ENCODE results near the gene SLC10A2. TPM values are rescaled to one million over a fixed set of nuclear protein-coding genes. Genes with fewer than 3 reads are reported as not detected.

The SLC10A2 gene
- total and polyA plus RNA-seq, 7 experiments from 2014 or later: not detected

DNA sequence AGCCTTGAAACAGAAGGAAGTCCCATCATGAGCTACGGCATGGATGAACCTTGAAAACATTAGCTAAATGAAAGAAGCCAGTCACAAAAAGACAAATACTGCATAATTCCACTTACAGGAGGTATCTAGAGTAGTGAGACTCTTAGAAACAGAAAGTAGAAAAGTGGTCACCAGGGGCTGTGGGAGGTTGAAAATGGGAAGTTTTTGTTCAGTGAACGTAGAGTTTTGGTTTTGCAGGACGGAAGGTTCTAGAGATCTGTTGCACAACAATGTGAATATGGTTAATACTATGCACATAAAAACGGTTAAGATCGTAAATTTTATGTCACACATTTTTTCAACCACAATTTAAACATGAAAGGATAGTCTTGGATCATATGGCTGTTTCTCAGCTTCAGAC is 11.9 kb upstream of the SLC10A2 start:
- H3K4me1 ChIP-seq (ENCODE audit: control insufficient read depth in 2 of 2, insufficient read depth in 2 of 2, low read length in 2 of 2): no peaks in the 10 kb centered on the region
- no peaks in the 10 kb centered on the region for H3K9me3 ChIP-seq (ENCODE audit: control insufficient read depth in 2 of 3, low read length in 3 of 3)
- intact Hi-C loops (cut with micrococcal nuclease): no loop called here
- H3K36me3 ChIP-seq (ENCODE audit: control insufficient read depth in 2 of 3, insufficient read depth in 3 of 3, low read length in 3 of 3): no peaks in the 10 kb centered on the region
- ChIA-PET POLR2A (no interaction called here), CTCF (no interaction called here)
- no peaks in the 10 kb centered on the region for H3K4me1 Mint-ChIP-seq
- ATAC-seq: no peak
- no peak for DNase-seq
- no peaks in the 10 kb centered on the region for H3K27me3 ChIP-seq (ENCODE audit: control insufficient read depth in 2 of 2, insufficient read depth in 2 of 2, low read length in 2 of 2)
- H3K36me3 Mint-ChIP-seq: no peaks in the 10 kb centered on the region
- H3K4me3 ChIP-seq (ENCODE audit: low read length): no peak overlapping the region
- no peak overlapping the region for H3K27ac ChIP-seq (ENCODE audit: low read depth, low read length)
- peaks cover 0 to 38% (median 11%) of the 10 kb centered on the region in 5 donors for H3K27me3 Mint-ChIP-seq
- H3K4me3 Mint-ChIP-seq: no peak overlapping the region
- H3K27ac Mint-ChIP-seq: no peak overlapping the region
- H3K9me3 Mint-ChIP-seq: peaks cover 0 to 8% (median 1%) of the 10 kb centered on the region in 11 donors

DNA sequence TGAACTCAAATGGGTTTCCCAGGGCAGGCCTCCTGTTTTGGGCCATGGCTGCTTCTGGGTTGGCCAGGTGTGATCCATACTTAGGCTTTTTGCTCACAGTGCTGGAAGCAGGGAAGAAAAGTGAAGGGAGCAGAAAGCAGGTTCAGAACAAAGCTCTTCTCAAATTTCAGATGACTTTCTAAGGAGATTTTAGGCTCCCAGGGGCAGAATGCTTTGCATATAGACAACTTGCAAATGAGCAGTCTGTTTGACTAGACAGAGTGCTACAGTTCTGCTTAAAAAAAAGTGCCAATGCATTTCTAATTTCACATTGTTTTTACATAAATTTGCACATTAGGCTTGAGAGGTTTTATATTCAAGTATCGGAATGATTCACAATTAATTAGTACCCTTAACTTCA is 2.6 kb upstream of the SLC10A2 start:
- no peak for DNase-seq
- Histone ChIP-seq H3K4me3 (ENCODE audit: low read length) (no peak overlapping the region), H3K27ac (ENCODE audit: low read depth, low read length) (no peak overlapping the region), H3K27me3 (ENCODE audit: control insufficient read depth in 2 of 2, insufficient read depth in 2 of 2, low read length in 2 of 2) (no peaks in the 10 kb centered on the region), H3K36me3 (ENCODE audit: control insufficient read depth in 2 of 3, insufficient read depth in 3 of 3, low read length in 3 of 3) (no peaks in the 10 kb centered on the region), H3K9me3 (ENCODE audit: control insufficient read depth in 2 of 3, low read length in 3 of 3) (no peaks in the 10 kb centered on the region), H3K4me1 (ENCODE audit: control insufficient read depth in 2 of 2, insufficient read depth in 2 of 2, low read length in 2 of 2) (no peaks in the 10 kb centered on the region)
- H3K4me1 Mint-ChIP-seq: no peaks in the 10 kb centered on the region
- ATAC-seq: no peak
- peaks cover 0 to 4% (median 0%) of the 10 kb centered on the region in 11 donors for H3K9me3 Mint-ChIP-seq
- no peaks in the 10 kb centered on the region for H3K36me3 Mint-ChIP-seq
- CTCF ChIA-PET: no interaction called here
- POLR2A ChIA-PET: no interaction called here
- no peak overlapping the region for H3K4me3 Mint-ChIP-seq
- no peaks in the 10 kb centered on the region for H3K27me3 Mint-ChIP-seq
- intact Hi-C loops (cut with micrococcal nuclease): no loop called here
- H3K27ac Mint-ChIP-seq: no peak overlapping the region

DNA sequence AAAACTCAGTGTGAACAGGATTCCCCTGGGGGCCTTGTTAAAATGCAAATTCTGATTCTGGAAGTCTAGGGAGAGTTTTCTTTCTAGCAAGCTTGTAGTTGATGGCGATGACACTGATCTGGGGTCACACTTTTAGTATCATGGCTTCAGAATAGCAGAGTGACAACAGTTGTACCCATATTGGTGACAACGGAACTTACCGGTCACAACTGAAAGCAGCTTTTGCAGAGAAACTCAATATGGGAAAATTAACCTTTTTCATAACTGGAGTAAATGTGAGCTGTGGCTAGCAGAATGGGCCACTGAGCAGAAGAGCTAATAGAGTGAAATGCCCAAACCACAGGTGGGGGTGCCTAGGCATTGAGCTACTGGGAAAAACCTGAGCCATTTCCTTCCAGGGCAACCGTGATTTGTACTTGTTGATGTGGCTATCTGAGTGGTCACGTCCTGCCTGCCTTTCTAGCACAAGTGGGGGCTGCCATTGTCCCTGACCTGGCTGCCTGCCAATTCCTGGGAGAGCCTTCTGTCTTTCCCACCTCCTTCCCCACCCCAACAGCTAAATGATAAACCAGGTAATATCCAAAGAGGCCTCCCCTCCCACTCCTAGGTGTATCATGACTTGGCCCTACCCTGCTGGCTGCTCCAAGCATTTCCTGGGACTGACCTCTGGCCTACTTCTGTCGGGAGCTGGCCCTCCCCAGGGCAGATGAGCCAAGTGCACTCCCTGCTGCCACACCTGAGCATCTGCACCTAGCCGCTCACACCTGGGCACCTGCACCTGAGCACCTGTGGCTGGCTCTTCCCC is 1.7 kb upstream of the SLC10A2 start:
- ChIA-PET POLR2A (no interaction called here), CTCF (no interaction called here)
- Mint-ChIP-seq H3K36me3 (no peaks in the 10 kb centered on the region), H3K27me3 (no peaks in the 10 kb centered on the region), H3K4me1 (no peaks in the 10 kb centered on the region), H3K4me3 (no peak overlapping the region), H3K9me3 (peaks cover 0 to 4% (median 0%) of the 10 kb centered on the region in 11 donors), H3K27ac (no peak overlapping the region)
- ATAC-seq (no peak), DNase-seq (no peak)
- no peaks in the 10 kb centered on the region for H3K9me3 ChIP-seq (ENCODE audit: control insufficient read depth in 2 of 3, low read length in 3 of 3)
- H3K4me3 ChIP-seq (ENCODE audit: low read length): no peak overlapping the region
- intact Hi-C loops (cut with micrococcal nuclease): no loop called here
- H3K36me3 ChIP-seq (ENCODE audit: control insufficient read depth in 2 of 3, insufficient read depth in 3 of 3, low read length in 3 of 3): no peaks in the 10 kb centered on the region
- H3K4me1 ChIP-seq (ENCODE audit: control insufficient read depth in 2 of 2, insufficient read depth in 2 of 2, low read length in 2 of 2): no peaks in the 10 kb centered on the region
- H3K27me3 ChIP-seq (ENCODE audit: control insufficient read depth in 2 of 2, insufficient read depth in 2 of 2, low read length in 2 of 2): no peaks in the 10 kb centered on the region
- no peak overlapping the region for H3K27ac ChIP-seq (ENCODE audit: low read depth, low read length)

DNA sequence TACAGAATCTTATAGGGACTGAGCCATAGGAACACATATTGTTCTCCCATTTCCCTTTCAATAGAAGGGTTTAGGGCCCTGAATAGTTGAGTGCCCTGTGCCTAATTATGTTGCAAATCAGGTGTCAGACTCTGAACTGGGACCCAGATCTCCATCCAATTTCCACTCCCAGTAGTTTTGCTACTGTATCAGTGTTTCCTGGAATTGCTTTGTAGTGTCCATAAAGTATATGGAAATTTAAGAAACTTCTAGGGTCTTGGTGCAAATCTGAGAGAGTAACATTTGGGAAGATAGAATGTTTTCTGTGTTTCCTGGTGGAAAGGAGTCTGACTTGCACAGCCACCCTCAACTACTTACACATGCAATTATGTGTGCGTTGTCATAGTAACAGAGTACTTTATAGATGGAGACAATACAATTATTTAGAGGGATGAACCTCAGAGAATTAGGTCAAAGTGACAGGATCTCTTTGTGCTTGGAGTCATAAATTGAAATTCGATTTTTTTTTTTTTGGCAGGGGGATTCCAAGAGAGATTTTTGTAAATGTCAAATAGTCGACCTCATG is 646 bp upstream of the SLC10A2 start:
- no peak overlapping the region for H3K27ac Mint-ChIP-seq
- intact Hi-C loops (cut with micrococcal nuclease): no loop called here
- ATAC-seq: no peak
- Histone ChIP-seq H3K4me3 (ENCODE audit: low read length) (no peak overlapping the region), H3K36me3 (ENCODE audit: control insufficient read depth in 2 of 3, insufficient read depth in 3 of 3, low read length in 3 of 3) (no peaks in the 10 kb centered on the region), H3K27me3 (ENCODE audit: control insufficient read depth in 2 of 2, insufficient read depth in 2 of 2, low read length in 2 of 2) (no peaks in the 10 kb centered on the region), H3K27ac (ENCODE audit: low read depth, low read length) (no peak overlapping the region), H3K9me3 (ENCODE audit: control insufficient read depth in 2 of 3, low read length in 3 of 3) (no peaks in the 10 kb centered on the region), H3K4me1 (ENCODE audit: control insufficient read depth in 2 of 2, insufficient read depth in 2 of 2, low read length in 2 of 2) (no peaks in the 10 kb centered on the region)
- CTCF ChIA-PET: no interaction called here
- H3K36me3 Mint-ChIP-seq: no peaks in the 10 kb centered on the region
- H3K4me3 Mint-ChIP-seq: no peak overlapping the region
- no peak for DNase-seq
- no peaks in the 10 kb centered on the region for H3K4me1 Mint-ChIP-seq
- H3K27me3 Mint-ChIP-seq: no peaks in the 10 kb centered on the region
- POLR2A ChIA-PET: no interaction called here
- H3K9me3 Mint-ChIP-seq: peaks cover 0 to 4% (median 0%) of the 10 kb centered on the region in 11 donors

DNA sequence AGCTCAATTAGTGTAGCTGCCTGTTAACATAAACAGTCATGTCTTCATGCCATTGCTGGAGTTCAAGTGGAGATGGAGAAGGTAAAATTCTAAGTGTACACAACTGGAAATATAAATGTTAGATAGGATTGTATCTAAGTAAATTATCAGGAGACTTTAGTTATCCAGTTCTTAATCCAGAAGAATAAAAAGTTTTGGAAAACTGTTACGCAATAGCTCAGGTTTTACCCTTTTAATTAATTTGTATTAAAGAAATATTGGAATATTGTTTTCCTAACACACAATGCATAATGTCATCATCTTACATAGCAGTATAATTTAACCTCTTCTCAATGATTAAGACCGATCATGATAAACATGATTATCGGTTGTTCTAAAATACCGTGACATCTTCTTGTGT is 2.8 kb downstream of the SLC10A2 start:
- no peaks in the 10 kb centered on the region for H3K36me3 ChIP-seq (ENCODE audit: control insufficient read depth in 2 of 3, insufficient read depth in 3 of 3, low read length in 3 of 3)
- H3K27ac ChIP-seq (ENCODE audit: low read depth, low read length): no peak overlapping the region
- ChIA-PET CTCF (no interaction called here), POLR2A (no interaction called here)
- H3K27ac Mint-ChIP-seq: no peak overlapping the region
- no peak for ATAC-seq
- peaks cover 0 to 10% (median 4%) of the 10 kb centered on the region in 11 donors for H3K9me3 Mint-ChIP-seq
- no peaks in the 10 kb centered on the region for H3K27me3 ChIP-seq (ENCODE audit: control insufficient read depth in 2 of 2, insufficient read depth in 2 of 2, low read length in 2 of 2)
- no peak for DNase-seq
- H3K9me3 ChIP-seq (ENCODE audit: control insufficient read depth in 2 of 3, low read length in 3 of 3): no peaks in the 10 kb centered on the region
- H3K36me3 Mint-ChIP-seq: no peaks in the 10 kb centered on the region
- H3K4me1 Mint-ChIP-seq: no peaks in the 10 kb centered on the region
- no peak overlapping the region for H3K4me3 Mint-ChIP-seq
- no peaks in the 10 kb centered on the region for H3K4me1 ChIP-seq (ENCODE audit: control insufficient read depth in 2 of 2, insufficient read depth in 2 of 2, low read length in 2 of 2)
- no peak overlapping the region for H3K4me3 ChIP-seq (ENCODE audit: low read length)
- intact Hi-C loops (cut with micrococcal nuclease): no loop called here
- H3K27me3 Mint-ChIP-seq: peaks cover 0 to 4% (median 0%) of the 10 kb centered on the region in 5 donors

DNA sequence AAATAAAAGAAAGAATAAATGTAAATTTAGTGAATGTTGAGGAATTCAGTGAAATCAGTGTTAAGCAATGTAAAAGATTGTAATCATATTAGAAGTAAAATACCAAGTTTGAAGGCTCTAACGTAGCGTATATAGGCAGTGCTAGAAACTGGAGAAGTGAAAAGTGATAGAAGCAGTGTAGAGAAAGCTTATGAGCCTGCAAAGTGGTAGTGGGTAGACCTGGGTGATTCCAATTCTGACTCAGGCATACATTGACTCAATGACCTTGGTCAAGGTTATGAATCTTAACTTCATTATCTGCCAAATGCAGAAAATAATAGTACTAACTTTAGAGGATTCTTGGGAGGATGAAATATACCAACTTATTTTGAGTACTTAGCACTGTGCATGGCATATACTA is 4.1 kb downstream of the SLC10A2 start:
- CTCF ChIA-PET: no interaction called here
- no peaks in the 10 kb centered on the region for H3K36me3 Mint-ChIP-seq

DNA sequence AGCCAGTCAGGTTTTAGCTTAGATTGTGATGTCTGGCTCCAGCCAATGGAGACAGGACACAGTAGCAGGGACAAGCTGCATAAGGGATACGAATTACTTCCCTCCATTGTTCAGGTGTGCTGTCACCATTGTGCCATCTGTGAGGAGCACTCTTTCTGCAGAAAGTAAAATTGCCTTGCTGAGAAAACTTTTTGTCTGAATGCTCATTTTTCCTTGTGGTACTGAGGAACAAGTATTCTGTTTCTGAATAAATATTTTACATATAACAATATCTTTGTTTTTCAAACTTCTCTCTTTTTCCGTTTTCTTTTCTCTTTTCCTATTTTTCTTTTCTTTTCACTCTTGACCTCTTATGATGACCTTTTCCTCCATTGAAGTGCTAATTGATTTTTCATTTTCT is 10.2 kb downstream of the SLC10A2 start:
- no peaks in the 10 kb centered on the region for H3K4me1 ChIP-seq (ENCODE audit: control insufficient read depth in 2 of 2, insufficient read depth in 2 of 2, low read length in 2 of 2)
- intact Hi-C loops (cut with micrococcal nuclease): no loop called here
- no peak for DNase-seq
- no peak overlapping the region for H3K4me3 Mint-ChIP-seq
- H3K9me3 Mint-ChIP-seq: peaks cover 0 to 49% (median 21%) of the 10 kb centered on the region in 11 donors
- H3K36me3 Mint-ChIP-seq: peaks cover 0 to 14% (median 0%) of the 10 kb centered on the region in 5 donors
- ChIA-PET CTCF (no interaction called here), POLR2A (no interaction called here)
- no peak overlapping the region for H3K27ac Mint-ChIP-seq
- no peak overlapping the region for H3K4me3 ChIP-seq (ENCODE audit: low read length)
- H3K4me1 Mint-ChIP-seq: no peaks in the 10 kb centered on the region
- H3K27me3 Mint-ChIP-seq: peaks cover 0 to 4% (median 0%) of the 10 kb centered on the region in 5 donors
- H3K36me3 ChIP-seq (ENCODE audit: control insufficient read depth in 2 of 3, insufficient read depth in 3 of 3, low read length in 3 of 3): no peaks in the 10 kb centered on the region
- ATAC-seq: no peak
- H3K9me3 ChIP-seq (ENCODE audit: control insufficient read depth in 2 of 3, low read length in 3 of 3): peaks cover 0 to 6% (median 0%) of the 10 kb centered on the region in 3 experiments
- no peak overlapping the region for H3K27ac ChIP-seq (ENCODE audit: low read depth, low read length)
- no peaks in the 10 kb centered on the region for H3K27me3 ChIP-seq (ENCODE audit: control insufficient read depth in 2 of 2, insufficient read depth in 2 of 2, low read length in 2 of 2)

More for the DNA sequence above, 4.1 kb downstream of the SLC10A2 start:
- H3K36me3 ChIP-seq (ENCODE audit: control insufficient read depth in 2 of 3, insufficient read depth in 3 of 3, low read length in 3 of 3): no peaks in the 10 kb centered on the region
- no peak overlapping the region for H3K27ac ChIP-seq (ENCODE audit: low read depth, low read length)
- POLR2A ChIA-PET: no interaction called here
- H3K4me3 ChIP-seq (ENCODE audit: low read length): no peak overlapping the region
- no peaks in the 10 kb centered on the region for H3K4me1 ChIP-seq (ENCODE audit: control insufficient read depth in 2 of 2, insufficient read depth in 2 of 2, low read length in 2 of 2)
- H3K9me3 ChIP-seq (ENCODE audit: control insufficient read depth in 2 of 3, low read length in 3 of 3): no peaks in the 10 kb centered on the region
- Mint-ChIP-seq H3K27me3 (peaks cover 0 to 4% (median 0%) of the 10 kb centered on the region in 5 donors), H3K4me3 (no peak overlapping the region), H3K4me1 (no peaks in the 10 kb centered on the region), H3K27ac (no peak overlapping the region), H3K9me3 (peaks cover 0 to 22% (median 8%) of the 10 kb centered on the region in 11 donors)
- DNase-seq (no peak), ATAC-seq (no peak)
- H3K27me3 ChIP-seq (ENCODE audit: control insufficient read depth in 2 of 2, insufficient read depth in 2 of 2, low read length in 2 of 2): no peaks in the 10 kb centered on the region
- intact Hi-C loops (cut with micrococcal nuclease): no loop called here
